ENCODE measurements around the gene ACSL3.

ACSL3 gene

DNA sequence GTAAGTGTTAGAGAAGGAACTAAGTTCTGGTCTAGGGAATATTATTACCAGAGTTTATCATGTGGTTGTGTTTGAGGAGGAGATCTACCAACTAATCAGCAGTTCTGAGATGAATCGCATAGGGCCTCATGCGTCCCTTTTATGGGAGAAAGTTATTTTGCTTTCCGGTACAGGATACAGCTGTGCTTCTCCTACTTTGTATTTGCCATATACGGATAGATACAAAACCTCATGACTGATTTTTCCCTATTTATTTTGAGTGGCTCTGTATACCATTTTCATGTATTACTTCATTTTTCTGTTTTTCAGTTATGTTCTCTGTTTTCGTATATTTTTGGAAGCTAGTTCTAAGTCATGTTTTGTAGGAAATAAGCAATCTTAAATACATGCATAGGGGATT is 66.8 kb downstream of the ACSL3 start:
- Mint-ChIP-seq H3K4me1 (ENCODE audit: low read depth) (no peaks in the 10 kb centered on the region), H3K9me3 (no peaks in the 10 kb centered on the region), H3K27me3 (no peaks in the 10 kb centered on the region), H3K4me3 (no peak overlapping the region), H3K27ac (no peak overlapping the region), H3K36me3 (ENCODE audit: low read depth) (peaks cover 75% of the 10 kb centered on the region)
- no peak for DNase-seq

DNA sequence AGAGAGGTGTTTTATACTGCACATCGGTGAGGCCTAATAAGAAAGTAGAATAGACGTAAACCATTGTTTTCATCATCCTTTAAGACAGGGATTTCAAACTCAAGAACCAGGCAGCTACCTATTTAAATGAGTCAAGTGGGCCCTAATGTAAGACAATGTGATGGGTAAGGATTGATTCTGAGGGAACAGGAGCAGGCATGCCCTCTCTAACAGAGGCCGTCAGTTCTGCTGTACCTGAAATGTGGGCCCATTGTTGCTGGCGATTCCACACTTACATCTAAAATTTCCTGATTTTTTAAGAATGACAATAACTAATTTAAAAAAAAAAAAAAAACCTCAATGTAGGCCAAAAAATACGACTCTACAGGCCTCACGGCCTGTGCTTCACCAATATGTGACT is 67.5 kb downstream of the ACSL3 start:
- Mint-ChIP-seq H3K4me1 (ENCODE audit: low read depth) (no peaks in the 10 kb centered on the region), H3K4me3 (no peak overlapping the region), H3K36me3 (ENCODE audit: low read depth) (peaks cover 75% of the 10 kb centered on the region), H3K27ac (no peak overlapping the region), H3K9me3 (no peaks in the 10 kb centered on the region), H3K27me3 (no peaks in the 10 kb centered on the region)
- no peak for DNase-seq

DNA sequence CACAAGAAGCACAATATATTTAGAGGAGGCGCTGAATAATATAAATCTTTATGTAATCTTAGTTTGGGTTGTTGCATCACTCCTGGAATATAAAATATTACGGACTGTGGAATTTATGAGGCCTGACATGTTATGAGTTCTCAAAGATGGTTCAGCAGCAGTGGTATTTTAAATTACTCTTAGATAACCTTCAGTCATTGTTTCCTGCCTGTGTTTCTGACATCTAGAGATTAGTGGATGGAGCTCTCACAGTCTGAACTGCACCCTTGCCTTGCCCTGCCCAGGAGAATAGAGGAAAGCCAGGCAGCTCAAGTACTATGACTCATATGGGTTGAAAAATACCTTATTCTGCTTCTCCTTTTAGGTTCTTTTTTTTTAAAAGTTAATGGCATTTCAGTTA is 70.0 kb downstream of the ACSL3 start:
- Mint-ChIP-seq H3K36me3 (ENCODE audit: low read depth) (peaks cover 78% of the 10 kb centered on the region), H3K27ac (peak overlapping the region; percentile 51)
- no peak for DNase-seq

DNA sequence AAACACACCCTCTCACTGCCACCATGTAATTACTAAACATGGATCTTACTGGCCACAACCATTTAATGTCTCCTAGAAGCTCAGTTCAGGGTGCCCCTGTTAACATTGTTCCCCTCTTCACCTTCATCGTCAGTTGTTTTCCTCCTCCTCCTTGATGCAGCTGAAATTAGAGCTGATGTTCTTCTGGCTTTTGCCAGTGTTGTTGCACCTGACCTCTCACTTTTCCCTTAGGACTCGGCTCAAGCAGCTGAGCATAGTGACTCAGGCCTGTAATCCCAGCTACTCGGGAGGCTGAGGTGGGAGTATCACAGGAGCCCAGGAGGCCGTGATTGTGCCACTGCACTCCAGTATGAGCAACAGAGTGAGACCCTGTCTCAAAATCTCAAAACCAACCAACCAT is 70.8 kb downstream of the ACSL3 start:
- no peaks in the 10 kb centered on the region for H3K4me1 Mint-ChIP-seq (ENCODE audit: low read depth)
- H3K9me3 Mint-ChIP-seq, result peaks cover 7% of the 10 kb centered on the region
- H3K4me3 Mint-ChIP-seq, result no peak overlapping the region
- DNase-seq, result no peak
- H3K27me3 Mint-ChIP-seq, result no peaks in the 10 kb centered on the region
- H3K27ac Mint-ChIP-seq, result no peak overlapping the region
- H3K36me3 Mint-ChIP-seq (ENCODE audit: low read depth), result peaks cover 81% of the 10 kb centered on the region

More for the DNA sequence above, 70.0 kb downstream of the ACSL3 start:
- no peaks in the 10 kb centered on the region for H3K4me1 Mint-ChIP-seq (ENCODE audit: low read depth)
- no peak overlapping the region for H3K4me3 Mint-ChIP-seq
- H3K27me3 Mint-ChIP-seq, result no peaks in the 10 kb centered on the region
- H3K9me3 Mint-ChIP-seq, result peaks cover 5% of the 10 kb centered on the region

DNA sequence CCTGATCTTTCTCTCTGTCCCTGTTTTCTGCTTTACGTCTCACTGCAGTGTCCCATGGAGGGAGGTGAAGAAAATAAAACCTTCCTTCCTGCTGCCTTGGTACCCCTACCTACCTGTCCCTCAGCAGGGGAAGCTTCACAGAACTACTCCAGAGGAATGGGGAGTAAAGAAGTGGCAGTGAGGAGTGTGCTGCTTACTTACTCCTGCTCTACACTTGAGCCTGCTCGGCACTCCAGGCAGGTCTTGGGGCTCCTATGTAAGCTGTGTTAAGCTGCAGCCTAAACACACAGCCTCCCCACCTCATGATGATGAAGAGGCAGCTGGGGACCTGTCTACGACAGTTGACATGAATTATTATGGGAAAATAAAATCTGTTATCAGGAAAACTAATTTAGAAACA is 72.6 kb downstream of the ACSL3 start:
- Mint-ChIP-seq H3K4me3 (no peak overlapping the region), H3K36me3 (ENCODE audit: low read depth) (peaks cover 83% of the 10 kb centered on the region), H3K9me3 (peaks cover 17% of the 10 kb centered on the region), H3K27me3 (no peaks in the 10 kb centered on the region), H3K27ac (no peak overlapping the region), H3K4me1 (ENCODE audit: low read depth) (no peaks in the 10 kb centered on the region)
- no peak for DNase-seq

DNA sequence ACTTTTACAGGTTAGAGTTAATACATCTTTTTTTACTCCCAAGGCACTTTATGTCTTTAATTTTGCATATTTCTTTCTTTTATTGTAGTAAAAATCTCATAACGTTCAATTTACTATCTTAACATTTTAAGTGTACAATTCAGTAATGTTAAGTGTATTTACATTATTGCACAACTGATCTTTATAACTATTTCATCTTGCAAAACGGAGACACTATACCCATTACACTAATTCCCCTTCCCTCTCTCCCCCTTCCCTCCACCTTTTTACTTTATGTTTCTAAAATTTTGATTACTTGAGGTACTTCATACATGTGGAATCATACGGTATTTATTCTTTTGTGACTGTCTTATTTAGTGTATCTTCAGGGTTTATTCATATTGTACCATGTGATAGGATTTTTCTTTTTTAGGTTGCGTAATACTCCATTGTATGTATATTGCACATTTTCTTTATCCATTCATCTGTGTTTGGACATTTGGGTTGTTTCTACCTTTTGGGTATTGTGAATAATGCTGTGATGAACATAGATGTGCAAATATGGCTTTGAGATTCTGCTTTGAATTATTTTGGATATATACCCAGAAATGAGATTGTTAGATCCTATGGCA is 75.0 kb downstream of the ACSL3 start:
- no peaks in the 10 kb centered on the region for H3K4me1 Mint-ChIP-seq (ENCODE audit: low read depth)
- no peak overlapping the region for H3K4me3 Mint-ChIP-seq
- peaks cover 81% of the 10 kb centered on the region for H3K36me3 Mint-ChIP-seq (ENCODE audit: low read depth)
- no peak for DNase-seq
- no peak overlapping the region for H3K27ac Mint-ChIP-seq
- no peaks in the 10 kb centered on the region for H3K27me3 Mint-ChIP-seq
- peaks cover 17% of the 10 kb centered on the region for H3K9me3 Mint-ChIP-seq

DNA sequence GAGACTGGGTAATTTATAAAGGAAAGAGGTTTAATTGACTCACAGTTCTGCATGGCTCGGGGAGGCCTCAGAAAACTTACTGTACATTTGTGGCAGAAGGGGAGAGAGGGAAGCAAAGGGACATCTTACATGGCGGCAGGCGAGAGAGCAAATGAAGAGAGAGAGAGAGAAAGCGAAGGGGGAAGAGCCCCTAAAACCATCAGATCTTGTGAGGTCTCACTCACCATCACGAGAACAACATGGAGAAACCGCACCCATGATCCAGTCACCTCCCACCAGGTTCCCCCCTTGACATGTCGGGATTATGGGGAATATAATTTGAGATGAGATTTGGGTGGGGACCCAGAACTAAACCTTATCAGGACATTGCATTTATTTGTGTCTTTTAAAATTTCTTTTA is 75.9 kb downstream of the ACSL3 start:
- Mint-ChIP-seq H3K27me3 (no peaks in the 10 kb centered on the region), H3K4me1 (ENCODE audit: low read depth) (no peaks in the 10 kb centered on the region), H3K36me3 (ENCODE audit: low read depth) (peaks cover 78% of the 10 kb centered on the region), H3K9me3 (peaks cover 17% of the 10 kb centered on the region), H3K4me3 (no peak overlapping the region), H3K27ac (no peak overlapping the region)
- DNase-seq, result no peak

DNA sequence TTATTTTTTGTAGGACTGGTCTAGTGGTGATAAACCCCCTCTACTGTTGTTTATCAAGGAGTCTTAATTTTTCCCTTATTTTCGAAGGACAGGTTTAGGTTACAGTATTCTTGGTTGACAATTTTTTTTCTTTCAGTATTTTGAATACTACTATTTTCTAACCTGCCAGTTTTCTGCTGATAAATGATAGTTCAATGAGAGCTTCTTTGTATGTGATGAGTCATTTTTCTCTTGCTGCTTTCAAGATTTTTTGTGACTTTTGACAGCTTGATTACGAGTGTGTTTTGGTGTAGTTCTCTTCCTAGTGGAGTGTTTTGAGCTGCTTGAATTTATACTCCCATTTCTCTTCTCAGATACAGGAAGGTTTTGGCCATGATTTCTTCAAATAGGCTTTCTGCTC is 77.5 kb downstream of the ACSL3 start:
- H3K9me3 Mint-ChIP-seq, result peaks cover 17% of the 10 kb centered on the region
- H3K27ac Mint-ChIP-seq, result no peak overlapping the region

DNA sequence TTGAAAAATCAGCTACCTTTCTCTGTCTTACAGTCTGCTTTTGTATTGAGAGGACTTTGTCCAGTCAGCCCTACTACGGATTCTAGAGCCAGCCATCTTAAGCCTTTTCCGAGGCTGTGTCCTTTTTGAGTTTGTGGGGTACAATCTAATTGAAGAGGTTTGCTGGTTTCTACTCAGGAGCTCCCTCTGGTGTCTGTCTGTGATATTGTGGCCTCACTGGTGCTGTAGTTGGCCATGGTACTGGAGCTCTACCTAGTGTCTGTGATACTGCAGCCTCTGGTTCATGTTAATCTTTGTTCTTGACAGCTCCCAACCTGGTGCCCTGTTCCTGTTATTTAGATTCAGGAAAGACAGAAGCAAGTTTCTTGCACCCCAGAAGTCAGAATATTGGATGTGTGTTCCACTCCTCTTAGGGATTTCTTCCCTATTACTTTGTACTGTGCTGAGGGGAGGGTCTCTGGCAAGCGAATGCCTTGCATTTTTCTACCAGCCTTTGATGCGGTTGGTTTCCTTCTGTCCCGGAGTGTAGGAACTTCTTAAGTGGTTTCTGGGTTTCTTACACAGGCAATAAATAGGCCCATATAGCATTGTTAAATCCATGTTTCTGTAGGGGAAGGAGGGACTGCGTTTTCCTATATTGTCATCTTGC is 78.5 kb downstream of the ACSL3 start:
- Mint-ChIP-seq H3K27me3 (no peaks in the 10 kb centered on the region), H3K9me3 (peaks cover 17% of the 10 kb centered on the region), H3K4me3 (no peak overlapping the region), H3K4me1 (ENCODE audit: low read depth) (peaks cover 14% of the 10 kb centered on the region), H3K36me3 (ENCODE audit: low read depth) (peaks cover 57% of the 10 kb centered on the region), H3K27ac (no peak overlapping the region)
- peak; percentile 53 for DNase-seq

More for the DNA sequence above, 77.5 kb downstream of the ACSL3 start:
- H3K36me3 Mint-ChIP-seq (ENCODE audit: low read depth), result peaks cover 67% of the 10 kb centered on the region
- DNase-seq, result no peak
- no peak overlapping the region for H3K4me3 Mint-ChIP-seq
- H3K27me3 Mint-ChIP-seq, result no peaks in the 10 kb centered on the region
- H3K4me1 Mint-ChIP-seq (ENCODE audit: low read depth), result peaks cover 4% of the 10 kb centered on the region

DNA sequence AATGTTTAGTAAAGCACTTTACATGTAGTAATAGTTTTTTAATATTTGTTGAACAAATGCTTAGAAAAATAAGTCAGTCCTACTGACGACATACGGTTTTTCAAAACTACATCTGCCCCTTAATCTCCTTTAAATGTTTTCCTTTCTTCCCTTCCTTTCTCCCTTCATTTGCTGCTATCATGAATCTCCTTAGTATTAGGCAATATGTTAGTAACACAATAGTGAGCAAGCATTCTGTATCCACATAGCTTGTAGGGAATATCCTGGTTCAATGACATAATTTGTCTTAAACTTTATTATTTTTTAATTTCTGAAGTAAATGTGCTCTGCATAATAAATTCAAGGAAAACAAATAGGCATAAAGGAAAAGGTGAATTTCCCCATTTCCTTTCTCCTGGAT is 79.1 kb downstream of the ACSL3 start:
- peaks cover 11% of the 10 kb centered on the region for H3K9me3 Mint-ChIP-seq
- H3K27ac Mint-ChIP-seq, result no peak overlapping the region
- peaks cover 16% of the 10 kb centered on the region for H3K4me1 Mint-ChIP-seq (ENCODE audit: low read depth)
- peaks cover 51% of the 10 kb centered on the region for H3K36me3 Mint-ChIP-seq (ENCODE audit: low read depth)
- H3K27me3 Mint-ChIP-seq, result no peaks in the 10 kb centered on the region
- no peak for DNase-seq
- H3K4me3 Mint-ChIP-seq, result no peak overlapping the region

DNA sequence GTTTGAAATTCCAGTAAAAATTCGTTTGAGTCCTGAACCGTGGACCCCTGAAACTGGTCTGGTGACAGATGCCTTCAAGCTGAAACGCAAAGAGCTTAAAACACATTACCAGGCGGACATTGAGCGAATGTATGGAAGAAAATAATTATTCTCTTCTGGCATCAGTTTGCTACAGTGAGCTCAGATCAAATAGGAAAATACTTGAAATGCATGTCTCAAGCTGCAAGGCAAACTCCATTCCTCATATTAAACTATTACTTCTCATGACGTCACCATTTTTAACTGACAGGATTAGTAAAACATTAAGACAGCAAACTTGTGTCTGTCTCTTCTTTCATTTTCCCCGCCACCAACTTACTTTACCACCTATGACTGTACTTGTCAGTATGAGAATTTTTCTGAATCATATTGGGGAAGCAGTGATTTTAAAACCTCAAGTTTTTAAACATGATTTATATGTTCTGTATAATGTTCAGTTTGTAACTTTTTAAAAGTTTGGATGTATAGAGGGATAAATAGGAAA is 80.7 kb downstream of the ACSL3 start:
- Mint-ChIP-seq H3K27me3 (no peaks in the 10 kb centered on the region), H3K27ac (no peak overlapping the region), H3K4me3 (no peak overlapping the region), H3K4me1 (ENCODE audit: low read depth) (peaks cover 18% of the 10 kb centered on the region), H3K9me3 (peaks cover 10% of the 10 kb centered on the region), H3K36me3 (ENCODE audit: low read depth) (peaks cover 38% of the 10 kb centered on the region)
- no peak for DNase-seq

DNA sequence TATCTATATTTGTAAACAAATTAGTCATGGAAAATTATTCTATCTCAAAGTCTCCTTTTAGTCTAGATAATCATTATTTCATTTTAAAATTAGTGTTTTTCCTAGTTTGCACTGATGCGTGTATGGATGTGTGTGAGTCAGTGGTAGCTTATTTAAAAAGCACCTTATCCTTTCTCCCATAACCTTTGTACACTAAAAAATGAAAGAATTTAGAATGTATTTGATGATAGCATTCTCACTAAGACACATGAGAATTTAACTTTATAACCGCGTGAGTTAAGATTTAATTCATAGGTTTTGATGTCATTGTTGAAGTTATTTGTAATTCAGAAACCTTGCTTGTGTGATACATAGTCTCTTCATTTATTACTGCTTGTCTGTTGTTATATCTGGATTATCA is 81.7 kb downstream of the ACSL3 start:
- H3K36me3 Mint-ChIP-seq (ENCODE audit: low read depth), result peaks cover 28% of the 10 kb centered on the region
- no peaks in the 10 kb centered on the region for H3K27me3 Mint-ChIP-seq
- H3K27ac Mint-ChIP-seq, result no peak overlapping the region
- H3K4me3 Mint-ChIP-seq, result no peak overlapping the region
- peaks cover 18% of the 10 kb centered on the region for H3K4me1 Mint-ChIP-seq (ENCODE audit: low read depth)
- peaks cover 3% of the 10 kb centered on the region for H3K9me3 Mint-ChIP-seq
- no peak for DNase-seq

DNA sequence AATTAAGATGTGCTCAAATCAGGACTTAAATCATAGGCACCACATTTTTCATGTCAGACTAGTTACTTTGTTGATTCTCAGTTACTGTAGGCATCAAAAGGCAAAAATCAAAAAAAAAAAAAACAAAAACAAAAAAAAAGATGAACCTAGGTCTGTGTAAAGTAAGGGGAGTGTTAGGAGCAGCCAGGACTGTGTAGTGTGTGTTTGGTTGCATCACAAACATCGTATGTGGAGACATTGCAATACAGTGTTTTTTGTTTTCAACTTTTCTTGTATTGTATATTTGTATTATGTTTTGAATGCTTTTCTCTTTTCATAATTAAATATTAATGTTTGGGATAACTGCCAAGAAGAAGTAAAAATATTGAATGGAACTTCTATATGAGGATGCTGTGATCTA is 82.1 kb downstream of the ACSL3 start:
- H3K27ac Mint-ChIP-seq, result no peak overlapping the region
- no peak overlapping the region for H3K4me3 Mint-ChIP-seq
- H3K4me1 Mint-ChIP-seq (ENCODE audit: low read depth), result peaks cover 18% of the 10 kb centered on the region
- H3K36me3 Mint-ChIP-seq (ENCODE audit: low read depth), result peaks cover 24% of the 10 kb centered on the region
- no peaks in the 10 kb centered on the region for H3K9me3 Mint-ChIP-seq
- H3K27me3 Mint-ChIP-seq, result no peaks in the 10 kb centered on the region
- no peak for DNase-seq

DNA sequence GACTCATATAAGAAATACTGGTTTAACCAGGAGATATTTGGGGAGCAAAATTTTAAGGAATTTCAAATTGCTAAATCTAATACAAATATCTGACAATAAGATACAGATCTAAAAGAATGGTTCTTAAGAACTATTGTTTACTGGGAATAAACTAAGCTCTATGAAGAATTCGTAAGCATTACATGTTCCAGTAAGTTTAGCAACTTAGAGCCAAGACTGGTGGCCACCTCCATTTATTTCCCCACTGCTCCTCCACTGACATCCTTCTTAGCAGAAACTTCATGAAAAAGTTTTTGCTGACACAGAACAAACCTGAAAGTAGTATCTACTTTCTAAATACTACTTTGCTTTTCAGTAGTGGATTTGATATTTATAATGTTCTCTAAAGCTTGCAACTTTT is 83.0 kb downstream of the ACSL3 start:
- Mint-ChIP-seq H3K4me1 (ENCODE audit: low read depth) (peaks cover 18% of the 10 kb centered on the region), H3K4me3 (no peak overlapping the region), H3K27me3 (no peaks in the 10 kb centered on the region), H3K27ac (no peak overlapping the region), H3K36me3 (ENCODE audit: low read depth) (peaks cover 19% of the 10 kb centered on the region), H3K9me3 (no peaks in the 10 kb centered on the region)
- no peak for DNase-seq

DNA sequence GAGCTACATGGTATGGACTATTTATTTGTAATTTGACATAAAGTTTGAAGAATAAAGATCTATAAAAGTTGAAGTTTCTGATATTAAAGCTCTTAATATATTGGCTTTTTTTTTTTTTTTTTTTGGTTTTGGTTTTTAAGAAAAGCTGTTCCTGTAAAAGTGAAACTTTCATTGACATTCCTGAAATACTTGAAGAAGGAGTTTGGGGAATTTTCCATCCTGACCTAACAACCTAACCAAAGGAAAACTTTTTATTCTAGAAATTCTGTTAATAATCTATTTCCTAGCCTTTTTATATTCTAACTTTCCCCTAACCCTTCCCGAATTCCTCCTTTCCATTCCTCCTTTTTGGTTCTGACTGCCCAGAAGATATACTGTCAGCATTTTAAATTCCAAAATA is 83.7 kb downstream of the ACSL3 start:
- DNase-seq, result no peak
- no peak overlapping the region for H3K27ac Mint-ChIP-seq
- H3K4me3 Mint-ChIP-seq, result no peak overlapping the region
- no peaks in the 10 kb centered on the region for H3K27me3 Mint-ChIP-seq
- peaks cover 18% of the 10 kb centered on the region for H3K4me1 Mint-ChIP-seq (ENCODE audit: low read depth)
- H3K36me3 Mint-ChIP-seq (ENCODE audit: low read depth), result peaks cover 12% of the 10 kb centered on the region
- H3K9me3 Mint-ChIP-seq, result no peaks in the 10 kb centered on the region

All from activated T-cell treated with anti-CD3 and anti-CD28 coated beads, Interleukin-2, amount 50 U/mL, for 24 hours (primary cell).